Stimulated activated CD4-positive, alpha-beta T cell treated with anti-CD3 and anti-CD28 coated beads, Interleukin-4, amount 100 ng/mL, for 48 hours (primary cell): Measurements from ENCODE around the gene DENND4B.
"Not testable (repeated sequence)": the region's sequence is repeated elsewhere in the genome, so short reads cannot be mapped to it uniquely, and the experiment has no call there.

Experiments
- DNase-seq, 2 donors: peaks; one replicate each; pipeline ENCODE4 v3.0.0-alpha.2; 2020; ENCODE audit warnings: low read depth in 2 of 2

Gene DENND4B

GRCh38 chr1:153926405-153926804, 20.1 kb downstream of the DENND4B start:
- no peak for DNase-seq

GRCh38 chr1:153922972-153923925, 23.3 kb downstream of the DENND4B start, which contains the start of gene GATAD2B:
Gene GATAD2B, minus strand, starts transcription at chr1:153922972. Its CDS starts 94,625 bp downstream, at chr1:153828347.
- peak; percentile 95 to 99 for DNase-seq

- DNase-seq, result peak; percentile 54 to 64
These were observed 24.2 kb downstream of the DENND4B start for GRCh38 chr1:153922076-153922971.

- DNase-seq, result no peak
These were observed 24.8 kb downstream of the DENND4B start for GRCh38 chr1:153921803-153922075.

GRCh38 chr1:153921080-153921802, 25.3 kb downstream of the DENND4B start:
- DNase-seq, result no peak

- DNase-seq, result no peak
These were observed 26.4 kb downstream of the DENND4B start for GRCh38 chr1:153919876-153920852.

GRCh38 chr1:153916297-153916696, 30.2 kb downstream of the DENND4B start:
- no peak for DNase-seq

GRCh38 chr1:153912349-153912748, 34.2 kb downstream of the DENND4B start:
- DNase-seq, result no peak

GRCh38 chr1:153910560-153910959, 36.0 kb downstream of the DENND4B start:
- not testable (repeated sequence) for DNase-seq

- DNase-seq, result no peak
These were observed 38.4 kb downstream of the DENND4B start for GRCh38 chr1:153908071-153908470.

GRCh38 chr1:153907134-153907533, 39.4 kb downstream of the DENND4B start:
- no peak for DNase-seq

- DNase-seq, result no peak
These were observed 40.1 kb downstream of the DENND4B start for GRCh38 chr1:153906396-153906795.

GRCh38 chr1:153905908-153906307, 40.6 kb downstream of the DENND4B start:
- DNase-seq, result not testable (repeated sequence)

- no peak for DNase-seq
These were observed 42.6 kb downstream of the DENND4B start for GRCh38 chr1:153903841-153904455.

GRCh38 chr1:153899509-153899908, 47.0 kb downstream of the DENND4B start:
- no peak for DNase-seq

GRCh38 chr1:153895866-153896265, 50.7 kb downstream of the DENND4B start:
- not testable (repeated sequence) for DNase-seq

- not testable (repeated sequence) for DNase-seq
These were observed 55.5 kb downstream of the DENND4B start for GRCh38 chr1:153891042-153891441.

- no peak for DNase-seq
These were observed 58.0 kb downstream of the DENND4B start for GRCh38 chr1:153888533-153888932.

GRCh38 chr1:153886127-153886526, 60.4 kb downstream of the DENND4B start:
- DNase-seq, result no peak

- DNase-seq, result no peak
These were observed 63.3 kb downstream of the DENND4B start for GRCh38 chr1:153883223-153883622.
